Astrocyte of the cerebellum (primary cell): ENCODE data around the gene RPRD1A.

ENCODE experiments used
- DNase-seq: peaks from one replicate; pipeline ENCODE4 v3.0.0-alpha.2; 2011; ENCODE audit warnings: low read depth
- H3K4me3 ChIP-seq: 2 replicates; pipeline ENCODE4 v1.5.1; 2011; ENCODE audit warnings: mild to moderate bottlenecking, low read depth, low read length, moderate library complexity
- CTCF ChIP-seq: IDR thresholded peaks from 2 replicates; pipeline ENCODE4 v1.5.1; 2012; ENCODE audit warnings: low read length, low read depth, moderate library complexity, mild to moderate bottlenecking; ENCODE audit errors: missing control alignments
- in situ Hi-C: cut with HindIII; loops from 2 replicates; pipeline ENCODE4 v1.10.0; 2017; ENCODE audit warnings: low sequenced_read_pairs

The RPRD1A gene

GRCh38 chr18:36006997-36007396 is 60.4 kb downstream of the RPRD1A start:
- DNase-seq: no peak
- in situ Hi-C loops: no loop called here
- no peak overlapping the region for H3K4me3 ChIP-seq
- no peak for TF ChIP-seq CTCF

- no peak for TF ChIP-seq CTCF
- no peak overlapping the region for H3K4me3 ChIP-seq
- DNase-seq: no peak
- in situ Hi-C loops: no loop called here
Measured at GRCh38 chr18:35999925-36000324, 67.4 kb downstream of the RPRD1A start.

GRCh38 chr18:35998967-35999366 is 68.4 kb downstream of the RPRD1A start:
- peak; percentile 53 for TF ChIP-seq CTCF
- H3K4me3 ChIP-seq: no peak overlapping the region
- DNase-seq: no peak
- in situ Hi-C loops: no loop called here

GRCh38 chr18:35993013-35993412 is 74.3 kb downstream of the RPRD1A start:
- DNase-seq: no peak
- in situ Hi-C loops: no loop called here
- TF ChIP-seq CTCF: no peak
- no peak overlapping the region for H3K4me3 ChIP-seq

GRCh38 chr18:35991696-35992095 is 75.7 kb downstream of the RPRD1A start:
- no peak overlapping the region for H3K4me3 ChIP-seq
- DNase-seq: no peak
- in situ Hi-C loops: no loop called here
- no peak for TF ChIP-seq CTCF

- DNase-seq: no peak
- in situ Hi-C loops: no loop called here
- no peak for TF ChIP-seq CTCF
- no peak overlapping the region for H3K4me3 ChIP-seq
Measured at GRCh38 chr18:35983818-35984217, 83.5 kb downstream of the RPRD1A start.

- no peak for TF ChIP-seq CTCF
- in situ Hi-C loops: no loop called here
- H3K4me3 ChIP-seq: no peak overlapping the region
- DNase-seq: no peak
Measured at GRCh38 chr18:35983147-35983546, 84.2 kb downstream of the RPRD1A start.
